ENCODE results near the gene SLC7A5.
A peak's percentile ranks its signal among the peaks of the same experiment; 100 is the strongest.
"Not testable (repeated sequence)": the region's sequence is repeated elsewhere in the genome, so short reads cannot be mapped to it uniquely, and the experiment has no call there.

The SLC7A5 gene

DNA sequence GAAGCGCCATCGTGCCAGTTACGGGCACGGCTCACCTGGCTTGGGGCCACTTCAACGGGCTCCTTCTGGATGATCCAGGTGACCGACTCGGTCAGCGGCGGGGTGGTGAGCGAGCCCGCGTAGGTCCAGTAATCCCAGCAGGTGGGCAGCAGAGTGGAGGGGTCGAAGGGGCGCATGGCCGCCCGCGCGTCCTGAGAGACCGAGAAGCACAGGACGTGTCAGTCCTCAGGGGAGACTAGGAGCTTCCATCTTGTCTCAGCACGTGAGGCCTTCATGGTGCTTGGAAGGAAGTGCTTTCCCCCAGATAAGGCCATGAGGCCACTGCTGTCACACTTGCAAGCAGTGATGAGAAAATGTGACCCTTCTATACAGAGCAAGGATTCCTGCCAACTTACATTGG lies 22.5 kb upstream of the SLC7A5 start:
- Histone ChIP-seq H3K4me2 (ENCODE audit: low read length) (no peak overlapping the region), H2AFZ (ENCODE audit: low read length) (no peak overlapping the region), H3K27ac (ENCODE audit: low read depth, low read length, poor library complexity, severe bottlenecking) (no peak overlapping the region), H3K9ac (ENCODE audit: low read length) (no peak overlapping the region), H3K9me3 (ENCODE audit: low read length) (no peaks in the 10 kb centered on the region), H3F3A (ENCODE audit: insufficient read depth, low read length) (no peaks in the 10 kb centered on the region), H3K79me2 (ENCODE audit: insufficient read depth, low read length) (no peaks in the 10 kb centered on the region), H3K36me3 (ENCODE audit: insufficient read depth, low read length) (no peaks in the 10 kb centered on the region), H4K20me1 (ENCODE audit: insufficient read depth, low read length) (no peaks in the 10 kb centered on the region), H3K4me3 (ENCODE audit: low read depth, low read length, poor library complexity, severe bottlenecking) (no peak overlapping the region), H3K4me1 (ENCODE audit: insufficient read depth, low read length, severe bottlenecking) (no peaks in the 10 kb centered on the region), H3K9me2 (ENCODE audit: low read depth, low read length) (no peaks in the 10 kb centered on the region), H3K27me3 (ENCODE audit: insufficient read depth, low read length) (no peaks in the 10 kb centered on the region)
- TF ChIP-seq EZH2 (IDR thresholded peaks at IDR 0.05; ENCODE audit: borderline replicate concordance, low read length) (no peak), CTCF (IDR thresholded peaks at IDR 0.05; ENCODE audit: low read length) (no peak)

- H4K20me1 ChIP-seq (ENCODE audit: insufficient read depth, low read length); H3F3A ChIP-seq (ENCODE audit: insufficient read depth, low read length); H3K4me3 ChIP-seq (ENCODE audit: low read depth, low read length, poor library complexity, severe bottlenecking); H3K4me2 ChIP-seq (ENCODE audit: low read length); H3K9ac ChIP-seq (ENCODE audit: low read length); H3K79me2 ChIP-seq (ENCODE audit: insufficient read depth, low read length); H3K9me2 ChIP-seq (ENCODE audit: low read depth, low read length); H3K36me3 ChIP-seq (ENCODE audit: insufficient read depth, low read length); H3K27ac ChIP-seq (ENCODE audit: low read depth, low read length, poor library complexity, severe bottlenecking); H3K9me3 ChIP-seq (ENCODE audit: low read length); H2AFZ ChIP-seq (ENCODE audit: low read length); H3K27me3 ChIP-seq (ENCODE audit: insufficient read depth, low read length); H3K4me1 ChIP-seq (ENCODE audit: insufficient read depth, low read length, severe bottlenecking): not testable (repeated sequence)
- peak; percentile 37 for TF ChIP-seq CTCF (IDR thresholded peaks at IDR 0.05; ENCODE audit: low read length)
These were observed 20.5 kb upstream of the SLC7A5 start for GRCh38 chr16:87889762-87890161.

- H3K9me3 ChIP-seq (ENCODE audit: low read length); H3F3A ChIP-seq (ENCODE audit: insufficient read depth, low read length); H3K27me3 ChIP-seq (ENCODE audit: insufficient read depth, low read length); H4K20me1 ChIP-seq (ENCODE audit: insufficient read depth, low read length); H2AFZ ChIP-seq (ENCODE audit: low read length); H3K9me2 ChIP-seq (ENCODE audit: low read depth, low read length); H3K9ac ChIP-seq (ENCODE audit: low read length); H3K4me1 ChIP-seq (ENCODE audit: insufficient read depth, low read length, severe bottlenecking); H3K27ac ChIP-seq (ENCODE audit: low read depth, low read length, poor library complexity, severe bottlenecking); H3K4me3 ChIP-seq (ENCODE audit: low read depth, low read length, poor library complexity, severe bottlenecking); H3K36me3 ChIP-seq (ENCODE audit: insufficient read depth, low read length); H3K79me2 ChIP-seq (ENCODE audit: insufficient read depth, low read length); H3K4me2 ChIP-seq (ENCODE audit: low read length): not testable (repeated sequence)
These were observed 19.0 kb upstream of the SLC7A5 start for GRCh38 chr16:87888346-87888745.

GRCh38 chr16:87887931-87888330 lies 18.6 kb upstream of the SLC7A5 start:
- not testable (repeated sequence) for H3K9me2 ChIP-seq (ENCODE audit: low read depth, low read length); H3K27ac ChIP-seq (ENCODE audit: low read depth, low read length, poor library complexity, severe bottlenecking); H3K79me2 ChIP-seq (ENCODE audit: insufficient read depth, low read length); H3K4me2 ChIP-seq (ENCODE audit: low read length); H3K27me3 ChIP-seq (ENCODE audit: insufficient read depth, low read length); H3K36me3 ChIP-seq (ENCODE audit: insufficient read depth, low read length); H3K9me3 ChIP-seq (ENCODE audit: low read length); H3F3A ChIP-seq (ENCODE audit: insufficient read depth, low read length); H3K9ac ChIP-seq (ENCODE audit: low read length); H3K4me3 ChIP-seq (ENCODE audit: low read depth, low read length, poor library complexity, severe bottlenecking); H4K20me1 ChIP-seq (ENCODE audit: insufficient read depth, low read length); H2AFZ ChIP-seq (ENCODE audit: low read length); H3K4me1 ChIP-seq (ENCODE audit: insufficient read depth, low read length, severe bottlenecking)

DNA sequence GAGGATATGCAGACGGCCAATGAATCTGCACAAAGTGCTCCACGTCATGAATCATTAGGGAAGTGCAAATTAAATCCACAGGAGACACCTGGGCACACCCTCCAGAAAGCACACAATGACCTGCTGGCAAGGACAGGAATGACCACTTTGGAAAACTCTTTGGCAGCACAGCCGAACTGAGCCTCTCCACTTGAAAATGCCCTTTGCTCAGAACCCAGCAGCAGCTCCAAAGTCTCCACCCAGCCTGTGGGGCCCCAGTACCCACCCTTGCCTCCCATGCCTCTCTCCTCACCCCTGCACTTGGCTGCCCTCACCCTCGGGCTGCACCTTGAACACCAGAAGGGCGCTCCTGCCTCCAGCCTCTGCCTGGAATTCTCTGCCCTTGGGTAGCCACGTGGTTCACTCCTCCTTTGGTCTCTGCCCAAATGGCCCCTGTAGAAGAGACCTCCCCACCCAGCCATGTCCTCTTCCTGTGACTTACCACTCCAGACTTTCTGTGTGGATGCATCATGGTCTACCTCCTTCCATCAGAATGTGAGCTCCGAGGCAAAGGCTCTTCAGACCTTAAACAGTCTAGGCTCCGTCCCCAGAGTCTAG lies 16.2 kb upstream of the SLC7A5 start:
- H3K4me2 ChIP-seq (ENCODE audit: low read length); H3K9me2 ChIP-seq (ENCODE audit: low read depth, low read length); H3K27me3 ChIP-seq (ENCODE audit: insufficient read depth, low read length); H4K20me1 ChIP-seq (ENCODE audit: insufficient read depth, low read length); H3K9ac ChIP-seq (ENCODE audit: low read length); H2AFZ ChIP-seq (ENCODE audit: low read length); H3K9me3 ChIP-seq (ENCODE audit: low read length); H3K27ac ChIP-seq (ENCODE audit: low read depth, low read length, poor library complexity, severe bottlenecking); H3K36me3 ChIP-seq (ENCODE audit: insufficient read depth, low read length); H3K4me1 ChIP-seq (ENCODE audit: insufficient read depth, low read length, severe bottlenecking); H3F3A ChIP-seq (ENCODE audit: insufficient read depth, low read length); H3K79me2 ChIP-seq (ENCODE audit: insufficient read depth, low read length); H3K4me3 ChIP-seq (ENCODE audit: low read depth, low read length, poor library complexity, severe bottlenecking): not testable (repeated sequence)
